H9 (cell line): Measurements from ENCODE around the gene SMAD7. TPM values are rescaled to one million over a fixed set of nuclear protein-coding genes. Genes with fewer than 3 reads are reported as not detected.

ENCODE experiments used
- DNase-seq: peaks from one replicate; pipeline ENCODE4 v3.0.0-alpha.2; 2017
- H2AFZ ChIP-seq: one replicate; pipeline ENCODE4 v1.6.1; 2013; ENCODE audit warnings: mild to moderate bottlenecking, low read length, control low read depth, moderate library complexity
- H2AK5ac ChIP-seq: 2 replicates; pipeline ENCODE4 v1.6.1; 2013; ENCODE audit warnings: low read length, control low read depth, mixed read lengths; ENCODE audit not compliant: insufficient read length
- H2BK120ac ChIP-seq: one replicate; pipeline ENCODE4 v1.6.1; 2013; ENCODE audit warnings: low read depth, mild to moderate bottlenecking, low read length, control low read depth, inconsistent platforms; ENCODE audit not compliant: poor library complexity, severe bottlenecking
- H2BK12ac ChIP-seq: 2 replicates; pipeline ENCODE4 v1.6.1; 2013; ENCODE audit warnings: low read length, control low read depth, mixed read lengths, low read depth; ENCODE audit not compliant: insufficient read length
- H2BK15ac ChIP-seq: 2 replicates; pipeline ENCODE4 v1.6.1; 2013; ENCODE audit warnings: low read depth, low read length, control low read depth
- H2BK20ac ChIP-seq: one replicate; pipeline ENCODE4 v1.6.1; 2013; ENCODE audit warnings: low read depth, mild to moderate bottlenecking, low read length, control low read depth, inconsistent platforms; ENCODE audit not compliant: poor library complexity, severe bottlenecking
- H2BK5ac ChIP-seq: 2 replicates; pipeline ENCODE4 v1.6.1; 2013; ENCODE audit warnings: low read length, control low read depth, mixed read lengths; ENCODE audit not compliant: insufficient read length
- H3K14ac ChIP-seq: 2 replicates; pipeline ENCODE4 v1.6.1; 2013; ENCODE audit warnings: low read length, control low read depth; ENCODE audit not compliant: insufficient read depth
- H3K18ac ChIP-seq: 2 replicates; pipeline ENCODE4 v1.6.1; 2013; ENCODE audit warnings: low read depth, mild to moderate bottlenecking, mixed read lengths, low read length, control low read depth; ENCODE audit not compliant: insufficient read length
- H3K23ac ChIP-seq: 2 replicates; pipeline ENCODE4 v1.6.1; 2013; ENCODE audit warnings: low read length, control low read depth, mixed read lengths, low read depth; ENCODE audit not compliant: insufficient read length
- H3K23me2 ChIP-seq: 2 replicates; pipeline ENCODE4 v1.6.1; 2013; ENCODE audit warnings: low read depth, mild to moderate bottlenecking, mixed read lengths, low read length, control low read depth; ENCODE audit not compliant: insufficient read length, poor library complexity, severe bottlenecking
- H3K27ac ChIP-seq: 2 replicates; pipeline ENCODE4 v1.5.1; 2013; ENCODE audit warnings: low read length, control low read depth, mixed read lengths, low read depth; ENCODE audit not compliant: insufficient read length
- H3K27me3 ChIP-seq: 2 replicates; pipeline ENCODE4 v1.6.1; 2013; ENCODE audit warnings: low read length, control low read depth, inconsistent platforms; ENCODE audit not compliant: insufficient read depth
- H3K4ac ChIP-seq: 2 replicates; pipeline ENCODE4 v1.6.1; 2013; ENCODE audit warnings: low read depth, mild to moderate bottlenecking, control low read depth, inconsistent platforms, low read length, moderate library complexity
- H3K4me1 ChIP-seq: 2 replicates; pipeline ENCODE4 v1.6.1; 2013; ENCODE audit warnings: low read length, control low read depth, inconsistent platforms; ENCODE audit not compliant: insufficient read depth
- H3K4me2 ChIP-seq: 2 replicates; pipeline ENCODE4 v1.6.1; 2013; ENCODE audit warnings: low read length, control low read depth, mixed read lengths; ENCODE audit not compliant: insufficient read length, insufficient read depth
- H3K56ac ChIP-seq: 2 replicates; pipeline ENCODE4 v1.6.1; 2013; ENCODE audit warnings: low read depth, mild to moderate bottlenecking, mixed read lengths, low read length, control low read depth; ENCODE audit not compliant: insufficient read length
- H3K79me1 ChIP-seq: 2 replicates; pipeline ENCODE4 v1.6.1; 2013; ENCODE audit warnings: low read depth, mild to moderate bottlenecking, moderate library complexity, low read length, control low read depth, inconsistent platforms; ENCODE audit not compliant: insufficient read depth, poor library complexity, severe bottlenecking
- H3K79me2 ChIP-seq: 2 replicates; pipeline ENCODE4 v1.6.1; 2013; ENCODE audit warnings: low read length, control low read depth, inconsistent platforms; ENCODE audit not compliant: insufficient read depth
- H3K9ac ChIP-seq: 2 replicates; pipeline ENCODE4 v1.6.1; 2013; ENCODE audit warnings: low read length, control low read depth, mixed read lengths; ENCODE audit not compliant: insufficient read length; ENCODE audit errors: extremely low read depth
- H3K9me3 ChIP-seq: one replicate; pipeline ENCODE4 v1.6.1; 2013; ENCODE audit warnings: low read depth, low read length, inconsistent platforms; ENCODE audit not compliant: control insufficient read depth
- H3T11ph ChIP-seq: one replicate; pipeline ENCODE4 v1.6.1; 2013; ENCODE audit warnings: mild to moderate bottlenecking, low read length, control low read depth, inconsistent platforms
- H4K20me1 ChIP-seq: one replicate; pipeline ENCODE4 v1.6.1; 2013; ENCODE audit not compliant: control insufficient read depth, insufficient read length, insufficient read depth
- H4K5ac ChIP-seq: 2 replicates; pipeline ENCODE4 v1.6.1; 2013; ENCODE audit warnings: low read depth, mild to moderate bottlenecking, mixed read lengths, low read length, control low read depth; ENCODE audit not compliant: insufficient read length
- H4K8ac ChIP-seq: replicated peaks from 2 replicates; pipeline ENCODE4 v1.6.1; 2013; ENCODE audit warnings: low read length, control low read depth, mixed read lengths, low read depth; ENCODE audit not compliant: insufficient read length
- H4K91ac ChIP-seq: 2 replicates; pipeline ENCODE4 v1.6.1; 2013; ENCODE audit warnings: low read depth, mild to moderate bottlenecking, moderate library complexity, mixed read lengths, low read length, control low read depth; ENCODE audit not compliant: insufficient read length
- H3K27ac Mint-ChIP-seq, 3 experiments: 2 replicates in 2 of 3; 3 replicates in 1 of 3; pipeline ENCODE4 v1.8.0; 2020 to 2021; ENCODE audit warnings: mixed read lengths in 3 of 3, mild to moderate bottlenecking in 1 of 3, moderate library complexity in 1 of 3
- H3K27me3 Mint-ChIP-seq: 2 replicates; pipeline ENCODE4 v1.8.0; 2021; ENCODE audit warnings: low read depth, mild to moderate bottlenecking, moderate library complexity, mixed read lengths
- H3K36me3 Mint-ChIP-seq, 3 experiments: 2 replicates in 2 of 3; 3 replicates in 1 of 3; pipeline ENCODE4 v1.8.0; 2020 to 2021; ENCODE audit warnings: low read depth in 3 of 3, mixed read lengths in 3 of 3; ENCODE audit not compliant: insufficient read depth in 1 of 3
- H3K4me1 Mint-ChIP-seq, 2 experiments: 2 replicates each; pipeline ENCODE4 v1.8.0; 2020; ENCODE audit warnings: mixed read lengths in 2 of 2
- H3K4me3 Mint-ChIP-seq, 2 experiments: 2 replicates in 1 of 2; 3 replicates in 1 of 2; pipeline ENCODE4 v1.8.0; 2020 to 2021; ENCODE audit warnings: mild to moderate bottlenecking in 2 of 2, mixed read lengths in 2 of 2, moderate library complexity in 1 of 2
- H3K9me3 Mint-ChIP-seq, 2 experiments: 2 replicates in 1 of 2; 3 replicates in 1 of 2; pipeline ENCODE4 v1.8.0; 2020; ENCODE audit warnings: mild to moderate bottlenecking in 2 of 2, mixed read lengths in 2 of 2, moderate library complexity in 1 of 2
- WGBS: extraction: QIAGEN DNeasy Blood & Tissue Kit; methylation state at CpG from one replicate; pipeline ENCODE4 v1.1.7; 2013; ENCODE audit warnings: missing lambda C conversion rate, low lambda C conversion rate, mixed read lengths; ENCODE audit not compliant: insufficient read length; ENCODE audit errors: extremely low coverage; 5-methylcytosine and 5-hydroxymethylcytosine counted together
- total RNA-seq: library from RNA; stranded (reverse); gene quantifications from 2 replicates; pipeline ENCODE4 v1.2.1, GENCODE V29; 2021
- TF ChIP-seq, protein P1 (sequence below): fragments of 200-600 bp; sonication (generic); conservative IDR thresholded peaks from 3 replicates; pipeline ENCODE4 v1.8.0; 2021; ENCODE audit warnings: antibody characterized with exemption, mild to moderate bottlenecking

The SMAD7 gene
- total RNA-seq, 1 experiment from 2014 or later, result 27.7 TPM

- Histone ChIP-seq H3K4me1 (peaks cover 2% of the 10 kb centered on the region; the same call in 1 of the 2 replicates), H2BK15ac (no peak overlapping the region), H3T11ph (no peak overlapping the region), H2BK12ac (no peak overlapping the region), H3K79me1 (no peaks in the 10 kb centered on the region), H3K18ac (no peak overlapping the region), H4K20me1 (no peaks in the 10 kb centered on the region), H2BK120ac (no peak overlapping the region), H3K56ac (no peak overlapping the region), H3K4ac (no peak overlapping the region), H3K23ac (no peak overlapping the region), H3K23me2 (no peaks in the 10 kb centered on the region), H3K9ac (no peak overlapping the region), H4K8ac (no peak overlapping the region), H3K27me3 (no peaks in the 10 kb centered on the region), H2AK5ac (no peak overlapping the region), H3K14ac (no peak overlapping the region), H2BK5ac (no peak overlapping the region), H3K9me3 (no peaks in the 10 kb centered on the region), H2AFZ (no peak overlapping the region), H4K5ac (no peak overlapping the region), H3K79me2 (no peaks in the 10 kb centered on the region), H4K91ac (no peak overlapping the region), H3K4me2 (no peak overlapping the region), H2BK20ac (no peak overlapping the region), H3K27ac (no peak overlapping the region)
- Mint-ChIP-seq H3K27ac (peak overlapping the region in 1 of 3 experiments; percentile 44; a peak in 1 of 7 replicates), H3K36me3 (no peaks in the 10 kb centered on the region), H3K4me1 (peaks cover 26 to 38% of the 10 kb centered on the region in 2 experiments), H3K27me3 (peaks cover 14% of the 10 kb centered on the region), H3K4me3 (no peak overlapping the region), H3K9me3 (no peaks in the 10 kb centered on the region; a peak in 1 of 5 replicates)
- TF ChIP-seq, protein P1, sequence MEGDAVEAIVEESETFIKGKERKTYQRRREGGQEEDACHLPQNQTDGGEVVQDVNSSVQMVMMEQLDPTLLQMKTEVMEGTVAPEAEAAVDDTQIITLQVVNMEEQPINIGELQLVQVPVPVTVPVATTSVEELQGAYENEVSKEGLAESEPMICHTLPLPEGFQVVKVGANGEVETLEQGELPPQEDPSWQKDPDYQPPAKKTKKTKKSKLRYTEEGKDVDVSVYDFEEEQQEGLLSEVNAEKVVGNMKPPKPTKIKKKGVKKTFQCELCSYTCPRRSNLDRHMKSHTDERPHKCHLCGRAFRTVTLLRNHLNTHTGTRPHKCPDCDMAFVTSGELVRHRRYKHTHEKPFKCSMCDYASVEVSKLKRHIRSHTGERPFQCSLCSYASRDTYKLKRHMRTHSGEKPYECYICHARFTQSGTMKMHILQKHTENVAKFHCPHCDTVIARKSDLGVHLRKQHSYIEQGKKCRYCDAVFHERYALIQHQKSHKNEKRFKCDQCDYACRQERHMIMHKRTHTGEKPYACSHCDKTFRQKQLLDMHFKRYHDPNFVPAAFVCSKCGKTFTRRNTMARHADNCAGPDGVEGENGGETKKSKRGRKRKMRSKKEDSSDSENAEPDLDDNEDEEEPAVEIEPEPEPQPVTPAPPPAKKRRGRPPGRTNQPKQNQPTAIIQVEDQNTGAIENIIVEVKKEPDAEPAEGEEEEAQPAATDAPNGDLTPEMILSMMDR, result no peak
- DNase-seq, result no peak
- WGBS, result no CpG with 5 or more reads among the region's 4 CpGs
Observed at GRCh38 chr18:48996041-48996440, 45.3 kb upstream of the SMAD7 start.
